SK-N-SH treated with all-trans-retinoic acid at 6 μM for 48 hours (cell line): ENCODE results near the gene MKNK2.
"Not testable (repeated sequence)": the region's sequence is repeated elsewhere in the genome, so short reads cannot be mapped to it uniquely, and the experiment has no call there.

Source experiments
- ATAC-seq: fragments of 200-7000 bp; cut with Tn5 transposase; 3 replicates; pipeline ENCODE4 v1.9.1; 2020; ENCODE audit warnings: mild to moderate bottlenecking, moderate library complexity
- ARNTL ChIP-seq: fragments of 450-650 bp; formaldehyde crosslinking; IDR thresholded peaks from 2 replicates; pipeline ENCODE4 v1.5.0; 2020; ENCODE audit warnings: low read depth, mild to moderate bottlenecking, moderate library complexity, borderline replicate concordance
- CSDC2 ChIP-seq: fragments of 250-450 bp; sonication (Bioruptor Pico); IDR thresholded peaks from 2 replicates; pipeline ENCODE4 v1.5.0; 2020; ENCODE audit warnings: mild to moderate bottlenecking, moderate library complexity
- ESRRG ChIP-seq: fragments of 250-450 bp; sonication (Bioruptor Pico); IDR thresholded peaks from 2 replicates; pipeline ENCODE4 v1.6.1; 2021; ENCODE audit warnings: mild to moderate bottlenecking
- GLIS3 ChIP-seq: fragments of 250-450 bp; sonication (Bioruptor Pico); IDR thresholded peaks from 2 replicates; pipeline ENCODE4 v1.5.0; 2020; ENCODE audit warnings: mild to moderate bottlenecking, moderate library complexity
- ISL1 ChIP-seq: fragments of 250-450 bp; sonication (Bioruptor Pico); IDR thresholded peaks from 2 replicates; pipeline ENCODE4 v2.1.2; 2022; ENCODE audit warnings: mild to moderate bottlenecking, moderate library complexity
- OSR1 ChIP-seq: fragments of 250-450 bp; sonication (Bioruptor Pico); IDR thresholded peaks from 2 replicates; pipeline ENCODE4 v1.8.0; 2022; ENCODE audit warnings: moderate library complexity, mild to moderate bottlenecking, inconsistent platforms
- PATZ1 ChIP-seq: fragments of 250-450 bp; sonication (Bioruptor Pico); IDR thresholded peaks from 2 replicates; pipeline ENCODE4 v1.8.0; 2020; ENCODE audit warnings: mild to moderate bottlenecking, moderate library complexity, borderline replicate concordance
- POU6F1 ChIP-seq: fragments of 250-450 bp; sonication (Bioruptor Pico); IDR thresholded peaks from 2 replicates; pipeline ENCODE4 v1.8.0; 2021; ENCODE audit warnings: low read depth, mild to moderate bottlenecking, moderate library complexity, borderline replicate concordance
- PPARA ChIP-seq: fragments of 250-450 bp; sonication (Bioruptor Pico); IDR thresholded peaks from 2 replicates; pipeline ENCODE4 v1.5.0; 2020; ENCODE audit warnings: mild to moderate bottlenecking, borderline replicate concordance
- RARB ChIP-seq: fragments of 250-450 bp; sonication (Bioruptor Pico); IDR thresholded peaks from 2 replicates; pipeline ENCODE4 v1.8.0; 2021; ENCODE audit warnings: mild to moderate bottlenecking, moderate library complexity
- SNAI2 ChIP-seq: fragments of 250-450 bp; sonication (Bioruptor Pico); IDR thresholded peaks from 2 replicates; pipeline ENCODE4 v1.5.0; 2020; ENCODE audit warnings: mild to moderate bottlenecking, moderate library complexity
- TCF4 ChIP-seq: fragments of 250-450 bp; sonication (Bioruptor Pico); IDR thresholded peaks from 2 replicates; pipeline ENCODE4 v1.8.0; 2021; ENCODE audit warnings: mild to moderate bottlenecking, moderate library complexity, borderline replicate concordance
- TOX ChIP-seq: fragments of 250-450 bp; sonication (Bioruptor Pico); IDR thresholded peaks from 2 replicates; pipeline ENCODE4 v1.8.0; 2021; ENCODE audit warnings: mild to moderate bottlenecking, moderate library complexity, borderline replicate concordance
- TSHZ2 ChIP-seq: fragments of 250-450 bp; sonication (Bioruptor Pico); IDR thresholded peaks from 2 replicates; pipeline ENCODE4 v1.5.0; 2020; ENCODE audit warnings: mild to moderate bottlenecking, moderate library complexity
- ZC3H10 ChIP-seq: fragments of 250-450 bp; sonication (Bioruptor Pico); IDR thresholded peaks from 2 replicates; pipeline ENCODE4 v1.5.1; 2021; ENCODE audit warnings: mild to moderate bottlenecking, moderate library complexity
- ZFP3 ChIP-seq: fragments of 250-450 bp; sonication (Bioruptor Pico); IDR thresholded peaks from 2 replicates; pipeline ENCODE4 v1.5.0; 2020; ENCODE audit warnings: mild to moderate bottlenecking, moderate library complexity
- ZFP30 ChIP-seq: fragments of 450-650 bp; formaldehyde crosslinking; IDR thresholded peaks from 2 replicates; pipeline ENCODE4 v1.5.0; 2022; ENCODE audit warnings: mild to moderate bottlenecking, moderate library complexity
- ZNF565 ChIP-seq: fragments of 450-650 bp; formaldehyde crosslinking; conservative IDR thresholded peaks from 2 replicates; pipeline ENCODE4 v1.5.0; 2020; ENCODE audit warnings: low read depth, mild to moderate bottlenecking, moderate library complexity
- ZNF70 ChIP-seq: fragments of 450-650 bp; formaldehyde crosslinking; IDR thresholded peaks from 2 replicates; pipeline ENCODE4 v1.5.0; 2020; ENCODE audit warnings: mild to moderate bottlenecking, moderate library complexity
- ZNF8 ChIP-seq: fragments of 450-650 bp; formaldehyde crosslinking; IDR thresholded peaks from 2 replicates; pipeline ENCODE4 v1.5.0; 2020; ENCODE audit warnings: mild to moderate bottlenecking, moderate library complexity
- TF ChIP-seq, protein P1 (sequence below): fragments of 250-450 bp; sonication (Bioruptor Pico); IDR thresholded peaks from 2 replicates; pipeline ENCODE4 v1.5.1; 2020; ENCODE audit warnings: low read depth, mild to moderate bottlenecking, moderate library complexity
- TF ChIP-seq, protein P2 (sequence below): fragments of 250-450 bp; sonication (Bioruptor Pico); IDR thresholded peaks from 2 replicates; pipeline ENCODE4 v1.5.1; 2021; ENCODE audit warnings: mild to moderate bottlenecking, moderate library complexity

MKNK2 gene

GRCh38 chr19:2035590-2035991 is 15.5 kb downstream of the MKNK2 start:
- no peak for ATAC-seq
- TF ChIP-seq ESRRG (CRISPR knock-in tag) (no peak), ZNF565 (CRISPR knock-in tag) (peak; percentile 99)

GRCh38 chr19:2034729-2035589 is 16.1 kb downstream of the MKNK2 start:
- peak; percentile 17; the same call in 1 of the 3 replicates for ATAC-seq
- TF ChIP-seq RARB (CRISPR knock-in tag): no peak
- no peak for TF ChIP-seq ZNF70
- no peak for TF ChIP-seq SNAI2 (CRISPR knock-in tag)
- TF ChIP-seq OSR1 (CRISPR knock-in tag): no peak
- no peak for TF ChIP-seq CSDC2 (CRISPR knock-in tag)
- no peak for TF ChIP-seq ZNF8 (CRISPR knock-in tag)
- TF ChIP-seq, protein P1, sequence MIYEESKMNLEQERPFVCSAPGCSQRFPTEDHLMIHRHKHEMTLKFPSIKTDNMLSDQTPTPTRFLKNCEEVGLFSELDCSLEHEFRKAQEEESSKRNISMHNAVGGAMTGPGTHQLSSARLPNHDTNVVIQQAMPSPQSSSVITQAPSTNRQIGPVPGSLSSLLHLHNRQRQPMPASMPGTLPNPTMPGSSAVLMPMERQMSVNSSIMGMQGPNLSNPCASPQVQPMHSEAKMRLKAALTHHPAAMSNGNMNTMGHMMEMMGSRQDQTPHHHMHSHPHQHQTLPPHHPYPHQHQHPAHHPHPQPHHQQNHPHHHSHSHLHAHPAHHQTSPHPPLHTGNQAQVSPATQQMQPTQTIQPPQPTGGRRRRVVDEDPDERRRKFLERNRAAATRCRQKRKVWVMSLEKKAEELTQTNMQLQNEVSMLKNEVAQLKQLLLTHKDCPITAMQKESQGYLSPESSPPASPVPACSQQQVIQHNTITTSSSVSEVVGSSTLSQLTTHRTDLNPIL (CRISPR knock-in tag): no peak
- TF ChIP-seq PATZ1 (CRISPR knock-in tag): no peak
- no peak for TF ChIP-seq TCF4 (CRISPR knock-in tag)
- TF ChIP-seq GLIS3 (CRISPR knock-in tag): no peak
- TF ChIP-seq ZC3H10: no peak
- TF ChIP-seq ISL1 (CRISPR knock-in tag): no peak
- no peak for TF ChIP-seq ZNF565 (CRISPR knock-in tag)
- no peak for TF ChIP-seq POU6F1
- no peak for TF ChIP-seq PPARA (CRISPR knock-in tag)
- TF ChIP-seq ARNTL (CRISPR knock-in tag): no peak
- TF ChIP-seq ESRRG (CRISPR knock-in tag): no peak
- no peak for TF ChIP-seq ZFP30 (CRISPR knock-in tag)
- no peak for TF ChIP-seq TSHZ2 (CRISPR knock-in tag)
- TF ChIP-seq TOX (CRISPR knock-in tag): no peak
- TF ChIP-seq, all 23 proteins: peak for 0

GRCh38 chr19:2034253-2034652 is 16.8 kb downstream of the MKNK2 start:
- not testable (repeated sequence) for ATAC-seq

- ATAC-seq: no peak
- TF ChIP-seq ARNTL (CRISPR knock-in tag) (no peak), GLIS3 (CRISPR knock-in tag) (no peak), ZNF8 (CRISPR knock-in tag) (no peak), ISL1 (CRISPR knock-in tag) (no peak), ZFP3 (CRISPR knock-in tag) (no peak), PATZ1 (CRISPR knock-in tag) (no peak)
- TF ChIP-seq, protein P2, sequence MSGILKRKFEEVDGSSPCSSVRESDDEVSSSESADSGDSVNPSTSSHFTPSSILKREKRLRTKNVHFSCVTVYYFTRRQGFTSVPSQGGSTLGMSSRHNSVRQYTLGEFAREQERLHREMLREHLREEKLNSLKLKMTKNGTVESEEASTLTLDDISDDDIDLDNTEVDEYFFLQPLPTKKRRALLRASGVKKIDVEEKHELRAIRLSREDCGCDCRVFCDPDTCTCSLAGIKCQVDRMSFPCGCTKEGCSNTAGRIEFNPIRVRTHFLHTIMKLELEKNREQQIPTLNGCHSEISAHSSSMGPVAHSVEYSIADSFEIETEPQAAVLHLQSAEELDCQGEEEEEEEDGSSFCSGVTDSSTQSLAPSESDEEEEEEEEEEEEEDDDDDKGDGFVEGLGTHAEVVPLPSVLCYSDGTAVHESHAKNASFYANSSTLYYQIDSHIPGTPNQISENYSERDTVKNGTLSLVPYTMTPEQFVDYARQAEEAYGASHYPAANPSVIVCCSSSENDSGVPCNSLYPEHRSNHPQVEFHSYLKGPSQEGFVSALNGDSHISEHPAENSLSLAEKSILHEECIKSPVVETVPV: no peak
Measured at GRCh38 chr19:2033825-2034159, 17.3 kb downstream of the MKNK2 start.
